Fibroblast of villous mesenchyme (primary cell): ENCODE data around the gene CHD6. TPM values are rescaled to one million over a fixed set of nuclear protein-coding genes. Genes with fewer than 3 reads are reported as not detected.

Experiments
- DNase-seq: peaks from one replicate; pipeline ENCODE4 v3.0.0-alpha.2; 2010; ENCODE audit warnings: low read depth
- H3K4me3 ChIP-seq: 2 replicates; pipeline ENCODE4 v1.5.1; 2011; ENCODE audit warnings: low read depth, mild to moderate bottlenecking, low read length
- CTCF ChIP-seq: IDR thresholded peaks from 2 replicates; pipeline ENCODE4 v1.5.1; 2012; ENCODE audit warnings: low read depth, mild to moderate bottlenecking, low read length; ENCODE audit not compliant: insufficient read depth
- total RNA-seq: library from RNA; depleted of rRNA; stranded (reverse); fragments of >200 nt; gene quantifications from 2 replicates; pipeline ENCODE4 v1.2.3, GENCODE V29; 2012

CHD6 gene
- total RNA-seq, 1 donor, result 33.2 TPM

- no peak overlapping the region for H3K4me3 ChIP-seq
- TF ChIP-seq CTCF, result no peak
- no peak for DNase-seq
Measured at GRCh38 chr20:41367393-41367695, 250.8 kb downstream of the CHD6 start.

DNA sequence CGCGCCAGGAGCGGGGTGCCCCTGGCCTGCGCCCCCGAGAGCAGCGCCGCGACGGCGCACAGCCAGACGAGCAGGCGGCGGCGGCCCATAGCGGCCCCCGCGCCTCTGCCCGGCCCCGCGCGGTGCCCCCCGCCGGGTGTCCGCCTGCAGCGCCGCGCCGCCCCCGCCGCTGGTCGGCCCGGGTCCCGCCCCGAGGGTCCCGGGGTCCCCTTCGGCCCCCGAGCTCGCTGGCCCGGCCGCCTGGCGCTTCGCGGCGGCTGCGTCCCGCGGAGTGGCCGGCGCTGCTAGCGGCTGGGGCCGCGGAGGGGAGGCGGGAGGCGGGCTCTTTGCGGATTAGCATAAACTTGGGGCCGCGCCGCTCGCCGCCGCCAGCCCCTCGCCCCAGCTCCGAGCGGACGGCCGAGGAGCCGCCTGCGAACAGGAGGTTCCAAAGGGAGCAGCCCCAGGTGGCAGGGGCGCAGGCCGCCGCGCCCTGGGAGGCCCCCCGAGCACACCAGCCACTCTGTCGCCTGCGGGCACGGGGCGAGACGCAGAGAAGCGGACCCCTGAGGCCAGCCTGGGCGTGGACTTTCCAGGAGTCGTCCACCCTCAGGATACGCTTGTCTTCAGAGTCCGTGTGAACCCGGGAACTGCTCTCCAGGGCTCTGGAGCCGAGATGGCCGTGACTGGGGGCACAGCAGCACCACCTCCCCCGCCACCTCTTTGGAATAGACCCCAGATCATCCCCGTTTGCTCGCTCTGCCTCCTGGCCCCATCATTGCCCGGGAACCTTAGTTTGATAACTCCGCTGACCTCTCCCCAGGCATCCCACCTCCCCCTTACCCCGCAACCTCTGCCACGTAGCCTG, 251.4 kb downstream of the CHD6 start, which contains the start of gene EMILIN3:
TSS of gene EMILIN3 (minus strand) at position 273 of the 847 bp plus-strand sequence. CDS start at position 89, 184 bp downstream.
- no peak for DNase-seq
- no peak for TF ChIP-seq CTCF

GRCh38 chr20:41365777-41366545, 252.2 kb downstream of the CHD6 start:
- H3K4me3 ChIP-seq, result no peak overlapping the region
- DNase-seq, result no peak
- no peak for TF ChIP-seq CTCF

More for the DNA sequence above, 251.4 kb downstream of the CHD6 start, which contains the start of gene EMILIN3:
- no peak within 1 kb of the TSS for H3K4me3 ChIP-seq

GRCh38 chr20:41364967-41365765, 253.0 kb downstream of the CHD6 start:
- no peak overlapping the region for H3K4me3 ChIP-seq
- no peak for DNase-seq
- TF ChIP-seq CTCF, result no peak

GRCh38 chr20:41364236-41364855, 253.8 kb downstream of the CHD6 start:
- no peak for TF ChIP-seq CTCF
- DNase-seq, result no peak
- no peak overlapping the region for H3K4me3 ChIP-seq

DNA sequence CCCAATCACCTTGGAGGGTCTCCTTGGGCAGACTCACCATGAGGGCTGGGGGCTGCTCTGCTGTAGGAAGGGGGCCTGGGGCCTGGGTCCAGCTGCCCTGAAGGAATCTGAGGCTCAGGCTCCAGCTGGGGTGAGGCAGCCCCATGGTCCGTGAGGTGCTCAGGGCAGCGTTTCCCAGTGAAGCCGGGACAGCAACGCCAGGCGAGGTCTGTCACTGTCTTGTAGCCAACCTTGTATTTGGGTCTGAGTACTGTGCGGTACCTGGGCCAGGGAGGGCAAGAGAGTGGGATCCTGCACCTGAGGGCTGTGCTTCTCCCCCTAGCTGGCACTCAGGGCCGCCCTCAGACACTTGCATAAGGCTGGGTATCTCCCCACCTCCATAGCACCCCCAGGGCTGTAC, 254.6 kb downstream of the CHD6 start:
- DNase-seq, result no peak
- no peak overlapping the region for H3K4me3 ChIP-seq
- no peak for TF ChIP-seq CTCF
